CD1c-positive myeloid dendritic cell (primary cell): ENCODE results near the gene HIGD1B.

Experiments
- DNase-seq: peaks from one replicate; pipeline ENCODE4 v3.0.0-alpha.2; 2016; ENCODE audit errors: extremely low spot score

Gene HIGD1B

GRCh38 chr17:44878627-44879221 is 31.0 kb downstream of the HIGD1B start:
- peak; percentile 35 for DNase-seq

DNA sequence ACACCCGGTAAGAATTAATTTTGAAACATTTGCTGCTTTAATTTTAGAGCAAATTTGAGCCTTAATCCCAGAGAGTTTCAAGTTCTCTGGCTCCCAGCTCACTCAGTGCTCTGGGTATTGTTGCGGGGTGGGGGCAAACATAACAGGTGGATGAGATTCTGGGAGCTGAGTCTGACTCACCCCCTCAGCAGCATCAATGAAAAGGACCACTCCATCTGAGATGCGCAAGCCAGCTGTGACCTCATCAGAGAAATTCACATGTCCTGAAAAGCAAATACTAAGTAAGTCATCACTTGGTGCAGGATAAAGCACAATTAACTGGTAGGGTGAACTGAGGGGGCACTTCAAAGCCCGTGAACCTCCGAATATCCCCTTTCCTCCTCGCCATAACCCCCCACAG is 31.7 kb downstream of the HIGD1B start:
- no peak for DNase-seq

DNA sequence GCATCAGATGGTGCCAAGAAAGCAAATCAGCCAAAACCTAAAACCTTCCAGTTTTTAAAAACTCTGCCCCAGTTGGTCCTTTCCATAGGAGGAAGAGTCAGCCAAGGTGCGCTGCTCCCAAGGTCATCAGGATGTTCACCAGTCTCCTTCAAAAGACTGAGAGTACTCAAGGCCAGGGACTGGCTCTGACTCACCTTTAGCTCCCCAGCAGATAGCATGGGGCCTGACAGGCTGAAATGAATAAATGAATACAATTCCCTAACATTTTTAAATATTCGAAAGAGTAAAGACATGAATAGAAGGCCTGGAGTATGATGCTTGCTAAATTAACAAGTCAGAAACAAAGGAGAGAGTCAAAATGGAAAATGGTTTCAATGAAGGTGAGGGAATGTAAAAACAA is 32.4 kb downstream of the HIGD1B start:
- no peak for DNase-seq

- no peak for DNase-seq
Measured at GRCh38 chr17:44881145-44881544, 33.5 kb downstream of the HIGD1B start.

DNA sequence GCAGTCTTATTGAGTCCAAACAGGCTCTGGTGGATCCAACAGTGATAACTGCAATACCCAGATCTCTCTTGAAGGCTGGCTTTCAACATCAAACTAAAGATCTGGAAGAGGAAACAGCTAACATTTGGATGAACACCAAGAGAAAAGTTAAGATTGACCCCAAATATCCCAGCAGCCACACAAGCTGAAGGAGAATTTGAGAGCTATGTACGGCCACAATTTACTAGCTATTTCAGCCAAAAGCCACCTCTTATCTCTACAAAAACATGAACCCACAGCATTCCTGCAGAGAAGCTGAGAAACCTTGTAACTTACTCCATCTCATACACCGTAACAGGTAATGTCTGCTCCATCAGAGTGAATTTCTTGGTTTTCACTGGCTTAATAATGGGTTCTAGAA is 37.3 kb downstream of the HIGD1B start:
- DNase-seq, result no peak

DNA sequence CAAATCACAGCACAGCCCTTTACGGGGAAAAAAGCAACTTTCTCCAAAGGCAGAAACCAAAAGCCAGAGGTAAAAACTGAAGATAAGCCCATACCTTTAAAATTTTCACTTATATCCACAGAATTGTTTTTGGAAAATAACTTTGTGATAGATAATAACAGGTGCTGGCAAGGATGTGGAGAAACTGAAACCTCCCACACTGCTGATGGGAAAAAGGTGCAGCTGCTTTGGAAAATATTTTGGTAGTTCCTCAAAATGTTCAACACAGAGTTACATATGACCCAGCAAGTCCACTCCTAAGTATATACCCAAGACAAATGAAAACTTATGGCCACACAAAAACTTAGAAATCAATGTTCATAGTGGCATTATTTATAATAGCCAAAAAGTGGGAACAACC is 39.3 kb downstream of the HIGD1B start:
- DNase-seq, result no peak

DNA sequence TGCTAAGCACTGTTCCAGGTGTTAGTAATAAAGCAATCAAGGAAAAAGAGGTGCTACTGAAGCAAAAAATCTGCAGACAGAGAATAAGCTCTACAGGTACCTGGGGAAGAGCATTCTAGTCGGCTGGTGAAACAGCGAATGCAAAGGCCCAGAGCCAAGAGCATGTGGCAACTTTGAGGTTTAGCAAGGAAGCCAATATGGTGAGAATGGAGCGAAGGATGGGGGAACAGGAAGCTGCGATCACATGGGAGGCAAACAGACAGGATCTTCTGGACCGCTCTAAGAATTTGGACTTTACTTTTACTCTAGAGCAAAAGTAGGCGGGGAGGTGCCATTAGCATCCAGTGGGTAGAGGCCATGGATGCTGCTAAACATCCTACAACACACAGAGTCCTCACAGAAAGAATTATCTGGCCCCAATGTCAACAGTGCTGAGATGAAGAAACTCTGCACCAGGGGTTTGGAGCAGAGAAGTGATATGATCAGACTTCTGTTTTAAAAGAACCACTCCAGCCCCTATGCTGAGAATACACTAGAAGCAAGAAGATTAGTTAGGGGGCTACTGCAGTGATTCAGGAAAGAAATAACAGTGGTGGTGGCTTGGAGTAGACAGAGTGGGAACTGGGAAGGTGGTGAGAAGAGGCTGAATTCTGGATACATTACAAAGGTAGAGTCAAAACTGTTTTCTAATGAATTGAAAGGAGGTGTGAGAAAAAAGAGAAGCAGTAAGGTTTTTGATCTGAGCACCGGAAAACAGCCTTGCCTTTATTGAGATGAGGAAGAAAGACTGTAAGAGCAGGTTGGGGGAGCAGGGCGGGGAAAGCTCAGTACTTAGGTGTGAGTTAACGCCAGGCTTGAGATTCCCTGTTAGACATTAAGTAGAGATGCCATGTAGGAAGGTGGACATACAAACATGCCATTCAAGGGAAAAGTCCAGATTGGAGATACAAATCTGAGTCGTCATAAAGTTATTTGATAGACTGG is 40.6 kb downstream of the HIGD1B start:
- no peak for DNase-seq

DNA sequence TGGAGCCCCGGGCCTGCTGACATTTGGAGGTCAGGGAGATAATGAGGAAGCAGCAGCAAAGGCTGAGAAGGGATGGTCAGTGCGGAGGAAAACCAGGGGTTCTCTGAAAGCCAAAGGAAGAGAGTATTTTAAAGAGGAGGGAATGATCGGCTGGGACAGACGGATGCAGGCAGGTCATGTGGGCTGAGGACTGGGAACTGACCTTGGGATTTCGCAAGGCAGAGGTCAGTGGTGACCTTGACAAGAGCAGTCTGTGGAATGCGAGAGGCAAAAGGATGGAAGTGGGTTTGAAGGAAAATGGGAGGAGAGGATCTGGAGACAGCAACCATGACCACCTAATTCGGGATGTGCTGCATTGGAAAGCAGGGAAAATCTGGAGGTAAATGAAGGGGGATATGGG is 41.3 kb downstream of the HIGD1B start:
- DNase-seq, result no peak

- DNase-seq, result no peak
Measured at GRCh38 chr17:44892250-44892649, 44.6 kb downstream of the HIGD1B start.

DNA sequence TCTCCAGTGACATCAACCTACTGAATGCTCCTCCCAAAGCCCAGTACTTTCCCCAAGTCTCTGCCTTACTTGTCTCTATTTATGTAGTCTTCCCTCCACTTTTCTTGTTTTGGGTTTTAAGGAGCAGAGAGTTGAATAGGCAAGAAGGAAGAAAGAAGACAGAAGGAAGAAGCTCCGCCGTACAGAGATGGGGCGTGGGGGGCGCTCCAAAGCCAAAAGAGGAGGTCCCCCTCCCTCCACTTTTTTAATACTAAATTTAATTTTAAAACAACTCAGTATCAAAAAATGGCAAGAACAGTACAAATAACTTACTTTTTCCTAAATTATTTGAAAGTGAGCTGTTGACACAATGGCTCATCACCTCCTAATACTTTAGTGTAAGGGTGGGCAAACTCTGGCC is 47.0 kb downstream of the HIGD1B start:
- no peak for DNase-seq

DNA sequence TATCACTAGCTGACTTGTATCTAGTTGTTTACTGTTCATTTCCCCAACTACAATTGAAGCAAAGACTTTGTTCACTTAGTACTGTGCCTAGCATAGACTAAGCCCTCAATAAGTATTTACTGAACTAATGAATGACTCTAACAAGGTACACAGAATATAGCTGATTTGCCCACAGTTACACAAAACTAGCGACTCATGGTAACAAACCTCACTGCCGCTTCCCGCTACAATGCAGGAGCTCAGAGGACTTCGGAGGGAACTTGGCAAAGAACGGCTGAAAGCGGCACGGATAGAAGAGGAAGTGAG is 51.0 kb downstream of the HIGD1B start:
- peak; percentile 80 for DNase-seq

DNA sequence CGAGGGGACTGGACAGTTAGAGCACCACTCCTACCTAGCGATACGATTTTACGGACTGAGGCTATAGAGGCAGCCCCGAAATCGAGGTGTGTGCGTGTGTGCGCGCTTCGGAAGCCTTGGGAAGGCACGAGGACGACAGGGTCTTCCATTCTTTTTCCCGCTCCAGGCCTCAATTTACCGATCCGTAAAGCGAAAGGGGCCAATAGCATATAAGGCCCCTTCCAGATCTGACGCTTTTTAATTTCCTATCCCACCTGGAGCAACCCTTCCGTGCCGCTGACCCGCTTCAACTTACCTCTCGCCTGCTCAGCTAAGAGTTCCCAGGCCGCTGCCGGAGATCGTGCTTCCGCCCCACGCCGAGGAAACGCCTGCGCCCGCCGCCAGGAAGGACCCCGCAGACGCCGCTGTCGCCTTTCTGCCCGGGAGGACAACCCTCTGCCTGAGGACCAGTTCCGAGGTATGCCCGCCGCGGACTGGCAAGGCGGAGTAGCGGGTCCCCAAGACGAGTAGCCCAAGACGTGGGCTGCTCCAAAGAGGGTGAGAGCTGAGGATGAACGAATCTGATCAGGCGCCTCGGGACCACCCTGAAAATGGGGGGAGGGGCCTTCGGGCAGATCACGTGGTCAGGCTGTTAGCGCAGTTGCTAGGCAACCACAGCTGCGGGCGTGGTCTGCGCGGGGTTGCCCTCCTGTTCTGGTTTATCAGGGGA is 51.5 kb downstream of the HIGD1B start, which contains the start of gene EFTUD2:
EFTUD2 (minus strand) TSS at position 372 of the 709 bp plus-strand sequence. CDS start 4,924 bp downstream, outside the sequence.
- DNase-seq, result peak; percentile 91
